IPS-NIHi7 (cell line): ENCODE data around the gene FAM193B.
"Not testable (repeated sequence)": the region's sequence is repeated elsewhere in the genome, so short reads cannot be mapped to it uniquely, and the experiment has no call there.

Source experiments
- DNase-seq: peaks from one replicate; pipeline ENCODE4 v3.0.0; 2012; ENCODE audit warnings: mixed read lengths; ENCODE audit errors: extremely low spot score

FAM193B gene

DNA sequence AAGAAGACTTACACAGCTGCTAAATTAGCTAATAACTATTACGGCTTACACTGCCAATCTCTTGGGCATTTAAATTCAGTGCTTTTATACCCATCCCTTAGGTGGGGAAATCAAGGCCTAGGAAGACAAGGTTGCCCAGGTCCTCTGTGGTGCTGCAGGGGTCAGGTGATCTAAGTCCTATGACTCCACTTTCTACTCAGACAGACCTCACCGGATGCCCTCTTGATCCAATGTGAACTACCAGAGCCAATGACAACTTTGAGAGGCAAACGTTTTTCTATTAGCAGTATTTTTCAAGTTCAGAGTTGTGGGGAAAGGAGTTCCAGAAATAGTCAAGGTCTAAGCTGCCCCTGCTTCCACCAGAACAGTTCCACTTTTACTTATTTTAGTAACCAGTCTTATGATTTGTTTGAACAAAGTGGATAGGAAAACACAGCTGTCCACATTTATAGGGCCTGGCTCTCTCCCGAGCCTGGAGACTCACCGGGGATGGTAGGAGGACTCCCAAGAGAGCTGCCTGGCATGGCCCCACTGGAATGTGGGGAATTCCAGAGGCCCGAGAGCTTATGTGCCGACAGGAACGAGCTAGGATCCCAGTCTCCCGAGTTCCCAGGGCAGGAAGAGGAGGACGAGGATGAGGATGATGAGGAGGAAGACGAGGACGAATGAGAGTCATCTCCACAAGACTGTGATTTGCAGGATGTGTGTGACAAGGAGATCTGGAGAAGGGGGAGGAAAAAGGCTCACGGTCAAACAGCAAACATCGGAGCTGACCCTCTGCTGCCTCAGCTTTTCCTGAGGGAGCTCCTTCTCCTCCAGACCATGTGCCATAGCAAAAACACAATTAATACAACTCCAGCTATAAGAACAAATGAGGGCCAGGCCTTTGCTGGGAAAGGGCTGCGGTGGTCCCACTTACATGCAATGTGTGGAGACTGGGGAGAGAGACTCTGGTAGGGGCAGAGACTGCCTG is 16.7 kb downstream of the FAM193B start:
- no peak for DNase-seq

DNA sequence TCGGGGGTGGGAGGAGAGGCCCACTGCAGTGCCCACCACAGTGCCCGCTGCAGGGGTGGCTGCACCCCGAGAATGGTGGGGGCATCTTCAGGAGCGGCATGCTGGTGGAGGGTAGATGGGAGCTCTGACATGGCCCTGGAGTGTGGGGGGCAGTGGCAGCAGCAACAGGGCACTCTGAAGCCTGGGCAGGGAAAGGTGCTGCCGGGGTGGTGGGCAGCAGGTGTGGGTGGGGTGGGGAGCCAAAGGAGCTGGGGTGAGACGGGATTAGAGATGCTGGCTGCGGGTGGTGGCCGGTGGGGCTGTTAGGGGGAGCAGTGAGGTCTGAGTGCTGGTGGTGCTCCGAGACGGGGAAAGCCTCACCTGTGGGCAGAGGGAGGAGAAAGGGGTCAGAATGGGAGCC is 18.0 kb downstream of the FAM193B start:
- no peak for DNase-seq

DNA sequence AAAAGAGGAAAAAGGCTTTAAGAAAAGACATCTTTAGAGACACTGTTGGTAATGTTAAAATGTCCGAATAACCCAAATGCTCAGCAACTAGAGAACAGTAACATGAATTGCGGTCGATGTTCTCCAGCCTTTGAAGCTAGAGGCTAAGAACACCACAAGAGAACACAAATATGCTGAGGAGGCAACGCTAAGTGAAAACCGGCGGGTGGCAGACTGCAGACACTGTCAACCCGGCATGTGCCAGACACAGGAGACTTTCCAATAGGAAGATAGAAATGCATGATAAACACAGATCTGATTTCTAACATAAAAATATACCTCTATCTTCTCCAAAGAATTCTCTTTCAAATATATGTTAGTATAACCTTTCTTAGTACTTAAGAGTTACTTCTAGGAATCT is 19.2 kb downstream of the FAM193B start:
- DNase-seq = no peak

DNA sequence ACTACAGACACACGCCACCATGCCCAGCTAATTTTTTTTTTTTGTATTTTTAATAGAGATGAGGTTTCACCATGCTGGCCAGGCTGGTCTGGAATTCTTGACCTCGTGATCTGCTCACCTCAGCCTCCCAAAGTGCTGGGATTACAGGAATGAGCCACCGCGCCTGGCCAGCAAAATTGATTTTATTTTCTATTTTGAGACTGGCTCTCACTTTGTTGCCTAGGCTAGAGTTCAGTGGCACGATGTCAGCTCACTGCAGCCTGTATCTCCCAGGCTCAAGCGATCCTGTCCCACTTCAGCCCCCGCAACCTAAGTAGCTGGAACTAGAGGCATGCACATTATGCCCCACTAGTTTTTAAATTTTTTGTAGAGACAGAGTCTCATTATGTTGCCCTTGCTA is 19.9 kb downstream of the FAM193B start:
- DNase-seq = not testable (repeated sequence)

DNA sequence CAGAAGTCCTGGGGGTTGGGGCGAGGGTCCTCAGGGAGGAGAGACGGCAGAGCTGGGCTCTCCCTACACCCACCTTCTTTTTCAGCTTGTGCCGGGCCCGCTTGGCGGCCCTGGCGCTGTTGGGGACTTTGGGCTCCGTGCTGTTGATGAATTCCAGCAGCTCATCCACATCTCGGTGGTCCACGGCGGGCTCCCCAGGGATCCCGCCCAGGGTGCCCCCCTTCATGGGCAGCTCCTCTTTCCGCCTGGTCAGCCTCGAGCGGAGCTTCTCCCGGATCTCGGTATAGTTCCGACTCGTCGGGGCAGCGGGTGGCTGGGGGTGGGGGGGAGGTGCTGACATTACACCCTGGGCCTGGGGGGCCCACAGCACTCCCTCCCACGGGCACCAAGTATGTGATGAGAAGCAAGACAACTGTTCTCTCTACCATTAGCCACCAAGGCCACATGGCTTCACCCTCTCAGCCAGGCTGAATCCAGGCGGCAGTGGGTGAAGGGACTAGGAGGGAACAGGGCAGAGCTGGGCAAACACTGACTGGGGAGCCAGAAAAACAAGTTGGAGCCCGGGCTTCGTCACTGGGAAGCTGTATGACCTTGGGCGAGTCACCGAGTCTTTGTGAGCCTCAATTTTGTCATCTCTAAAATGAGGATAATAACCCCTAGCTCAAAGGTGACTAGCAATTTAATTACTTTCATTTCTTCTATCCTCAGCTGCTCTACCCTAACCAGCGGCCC is 23.0 kb downstream of the FAM193B start:
- no peak for DNase-seq

DNA sequence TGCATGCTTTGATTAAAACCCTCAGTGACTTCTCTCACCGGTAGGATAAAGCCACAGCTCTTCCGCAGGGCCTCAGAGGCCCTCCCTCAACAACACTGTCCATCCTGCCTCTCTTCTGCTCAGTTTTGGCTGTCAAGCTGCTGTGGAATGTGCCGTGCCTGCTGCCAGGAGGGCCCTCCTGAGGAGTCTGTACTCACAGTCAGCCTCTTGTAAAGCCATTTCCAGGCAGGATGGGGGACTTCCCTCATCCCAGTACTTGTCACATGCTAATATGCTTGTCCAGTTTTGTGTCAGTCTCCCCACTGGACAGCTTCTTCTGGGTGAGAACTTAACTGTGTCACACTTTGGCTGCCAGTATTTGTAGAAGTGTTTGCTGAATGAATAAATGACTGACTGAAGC is 23.7 kb downstream of the FAM193B start:
- no peak for DNase-seq

DNA sequence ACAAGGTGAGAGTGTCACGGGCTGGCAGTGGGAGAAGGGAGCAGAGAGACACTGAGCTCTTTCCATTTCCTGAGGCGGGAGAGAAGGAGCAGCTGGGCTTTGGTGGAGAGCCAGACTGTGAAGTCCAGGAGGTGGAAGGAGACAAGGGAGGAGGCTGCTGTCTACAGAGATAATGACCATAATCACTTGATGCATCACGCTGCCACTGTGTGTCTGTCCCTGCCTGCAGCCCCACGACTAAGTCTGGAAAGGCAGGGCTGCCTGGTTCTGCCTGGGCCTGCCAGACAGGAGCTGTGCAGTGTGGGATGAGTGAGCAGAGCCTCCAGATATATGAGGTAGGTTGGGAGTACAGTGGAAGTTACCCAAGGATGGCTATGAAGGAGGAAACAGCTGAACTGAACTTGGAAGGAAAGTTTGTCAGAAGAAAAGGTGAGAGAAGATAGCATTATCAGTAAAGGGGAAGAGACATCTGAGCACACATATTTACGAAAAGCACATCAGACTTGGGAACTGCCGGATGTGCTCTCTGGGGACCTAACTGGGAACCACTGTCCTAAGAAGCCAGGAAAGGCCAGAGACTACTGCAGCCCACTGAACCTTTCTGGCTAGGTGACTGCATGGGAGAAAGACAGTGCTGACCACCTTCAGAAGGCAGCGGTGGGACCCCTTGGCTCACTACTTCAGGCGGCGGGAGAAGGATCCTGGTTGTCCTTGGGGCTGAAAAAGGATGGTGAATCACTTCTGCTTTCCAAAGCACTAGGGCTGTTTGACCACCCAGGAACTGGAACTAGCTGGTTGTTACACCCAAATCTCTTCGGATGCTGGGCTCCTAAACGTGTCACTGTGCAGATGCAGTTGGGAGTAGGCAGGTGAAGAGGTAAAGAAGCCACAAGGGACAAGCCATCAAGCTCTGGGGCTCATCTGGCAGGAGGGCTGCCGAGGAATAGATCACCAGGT is 24.8 kb downstream of the FAM193B start:
- DNase-seq = no peak

DNA sequence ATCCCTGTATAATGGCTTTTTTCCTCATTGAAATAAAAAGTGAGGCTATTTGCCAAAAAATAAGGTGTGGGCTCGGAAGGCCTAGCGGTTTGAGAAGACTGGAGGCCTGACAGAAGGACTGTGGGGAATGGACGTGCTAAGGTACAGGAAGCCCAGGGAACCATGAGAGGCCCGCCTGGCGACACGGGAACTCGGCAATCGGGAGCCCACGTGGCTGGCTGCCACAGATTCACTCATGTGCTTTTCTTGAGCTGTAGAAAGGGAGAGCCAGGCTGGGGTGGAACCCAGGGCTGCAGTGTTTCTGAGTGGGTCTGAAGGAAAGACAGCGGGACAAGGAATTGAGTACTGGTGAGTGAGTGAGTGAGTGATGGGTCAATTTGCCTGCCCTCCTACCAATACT is 25.7 kb downstream of the FAM193B start:
- no peak for DNase-seq

DNA sequence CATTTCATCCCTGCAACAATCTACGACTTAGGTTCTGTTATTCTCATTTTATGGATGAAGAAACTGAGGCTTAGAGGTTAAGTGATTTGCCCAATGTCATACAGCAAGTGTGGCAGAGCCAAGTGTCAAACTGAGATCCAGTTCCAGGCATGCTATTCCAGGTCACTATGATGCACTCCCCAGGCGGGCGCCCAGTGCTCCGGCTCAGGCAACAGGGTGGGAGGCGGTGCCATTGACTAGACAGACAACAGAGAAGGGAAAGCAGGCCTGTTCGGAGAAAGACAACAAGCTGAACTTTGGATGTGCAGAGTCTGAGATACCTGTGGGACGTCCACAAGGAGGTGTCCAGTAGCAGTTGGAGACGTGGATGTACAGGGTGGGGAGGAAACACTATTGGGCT is 26.8 kb downstream of the FAM193B start:
- DNase-seq = no peak

DNA sequence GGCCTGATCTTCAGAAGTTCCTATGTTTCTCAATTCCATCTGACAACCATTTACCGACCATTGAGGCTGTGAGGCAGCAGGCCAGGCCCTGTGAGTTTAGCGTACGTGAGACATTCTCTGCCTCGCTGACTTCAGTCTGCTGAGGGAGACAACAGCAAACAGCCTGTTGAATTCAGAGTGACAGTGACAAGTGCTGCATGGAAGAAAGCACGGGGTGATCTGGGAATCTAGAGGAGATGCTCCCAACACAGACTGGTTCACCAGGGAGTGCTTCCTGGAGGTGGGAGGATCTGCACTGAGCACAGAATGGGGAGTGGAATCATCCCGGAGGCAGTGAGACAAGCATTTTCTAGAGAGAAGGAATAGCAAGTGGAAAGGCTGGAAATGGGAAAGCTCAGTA is 27.6 kb downstream of the FAM193B start:
- DNase-seq = no peak

DNA sequence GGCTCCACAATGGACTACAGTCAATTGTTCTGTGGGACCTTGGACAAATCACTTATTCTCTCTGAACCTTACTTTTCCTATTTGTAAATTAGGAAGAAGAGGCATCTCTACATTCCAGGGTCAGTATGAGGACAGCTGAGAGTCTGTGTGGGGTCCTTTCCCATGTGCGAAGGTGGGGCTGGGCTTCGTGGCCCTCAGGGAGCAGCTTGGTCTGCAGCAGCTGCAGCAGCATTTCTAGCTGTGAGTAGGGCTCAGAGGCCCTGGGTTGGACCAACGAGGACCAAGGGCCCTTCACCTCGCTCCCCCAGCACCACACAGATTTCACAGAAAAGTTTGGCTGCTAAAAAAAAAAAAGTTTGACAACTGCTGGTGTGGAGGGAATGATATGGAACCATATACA is 28.2 kb downstream of the FAM193B start:
- DNase-seq = no peak

DNA sequence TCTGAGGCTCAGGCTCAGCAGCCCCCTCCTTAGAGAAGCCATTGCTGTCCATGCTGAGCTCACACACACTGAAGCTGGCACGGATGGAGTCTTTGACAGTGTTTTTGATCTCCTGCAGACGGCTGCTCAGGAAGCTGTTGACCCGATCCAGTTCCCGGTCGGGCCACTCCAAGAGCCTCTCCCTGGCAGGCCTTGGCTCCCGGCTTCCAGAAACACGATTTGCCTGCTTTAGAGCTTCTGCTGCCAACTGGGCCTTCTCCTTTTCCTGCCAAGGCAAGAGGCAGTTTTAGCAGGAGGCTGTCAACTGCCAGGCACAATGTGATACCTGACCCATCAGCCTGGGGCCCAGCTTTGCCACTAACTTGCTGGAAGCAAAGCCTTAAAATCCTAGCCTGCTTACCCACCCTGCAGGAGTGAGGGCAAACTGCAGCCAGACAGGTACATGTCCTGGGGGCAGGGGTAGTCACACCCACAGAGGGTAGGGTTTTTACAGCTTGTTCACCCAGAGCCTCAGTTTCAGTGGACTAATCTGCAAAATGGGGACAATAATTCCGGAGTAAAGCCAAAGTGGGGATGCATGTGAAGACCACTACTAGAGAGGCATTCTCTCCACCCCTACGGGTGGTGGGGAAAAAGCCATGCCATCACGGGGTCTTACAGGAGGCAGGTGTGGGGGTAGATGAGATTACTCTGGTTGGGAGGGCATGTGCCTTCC is 29.3 kb downstream of the FAM193B start:
- DNase-seq = no peak

DNA sequence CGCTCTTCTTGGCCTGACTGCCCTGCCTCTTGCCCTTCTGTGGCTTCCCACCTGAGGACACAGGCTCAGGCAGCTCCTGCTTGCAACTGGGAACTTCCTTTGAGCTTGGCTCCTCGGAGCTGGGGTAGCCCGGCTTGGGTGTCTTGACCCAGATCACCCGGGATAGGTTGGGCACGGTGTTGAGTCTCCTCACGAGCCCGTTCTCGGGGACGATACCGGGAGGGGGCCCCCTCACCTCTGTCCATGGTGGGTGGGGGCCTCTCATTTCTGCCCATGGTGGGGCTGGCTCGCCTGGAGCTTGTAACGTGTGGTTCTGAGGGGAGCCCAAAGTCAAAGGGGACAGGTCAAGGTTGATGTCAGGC is 29.8 kb downstream of the FAM193B start:
- DNase-seq = no peak

DNA sequence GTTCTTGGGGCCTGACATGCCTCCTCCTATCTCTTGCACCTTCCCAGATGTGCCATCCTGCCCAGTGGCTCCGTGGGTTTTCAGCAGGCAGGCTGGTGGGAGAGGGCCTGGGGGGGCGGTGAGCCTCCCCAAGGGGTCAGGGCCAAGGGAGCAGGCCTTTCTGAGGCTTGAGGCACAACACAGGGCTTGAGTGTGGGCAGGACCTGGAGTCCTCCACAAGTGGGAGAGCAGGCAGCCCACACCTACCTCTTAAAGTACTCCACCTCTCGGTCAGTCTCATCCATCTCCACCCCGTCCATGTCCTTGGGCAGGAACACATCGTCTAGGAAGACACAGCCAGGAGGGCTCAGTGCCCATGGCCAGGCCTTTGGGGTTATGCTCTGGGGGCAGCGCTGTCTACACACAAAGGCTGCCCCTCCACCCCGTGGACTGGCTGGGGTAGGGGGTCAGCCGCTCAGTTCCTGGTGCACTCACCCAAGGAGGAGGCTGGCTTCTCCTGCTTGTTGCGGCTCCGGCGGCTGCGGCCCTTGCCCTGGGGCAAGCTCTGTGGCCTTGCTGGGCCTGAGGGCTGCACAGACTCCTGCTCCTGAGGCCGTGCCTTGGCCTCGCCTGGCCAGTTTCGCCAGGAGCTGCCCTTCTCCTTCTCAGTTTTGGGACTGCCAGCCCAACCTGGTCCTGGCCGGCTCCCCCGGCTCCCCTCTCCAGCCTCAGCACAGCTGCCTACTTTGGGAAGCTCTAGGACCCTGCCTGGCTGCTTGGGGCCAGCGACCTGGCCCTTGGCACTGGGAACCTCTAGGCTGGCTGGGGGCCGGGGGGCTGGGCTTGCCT is 30.4 kb downstream of the FAM193B start:
- no peak for DNase-seq

DNA sequence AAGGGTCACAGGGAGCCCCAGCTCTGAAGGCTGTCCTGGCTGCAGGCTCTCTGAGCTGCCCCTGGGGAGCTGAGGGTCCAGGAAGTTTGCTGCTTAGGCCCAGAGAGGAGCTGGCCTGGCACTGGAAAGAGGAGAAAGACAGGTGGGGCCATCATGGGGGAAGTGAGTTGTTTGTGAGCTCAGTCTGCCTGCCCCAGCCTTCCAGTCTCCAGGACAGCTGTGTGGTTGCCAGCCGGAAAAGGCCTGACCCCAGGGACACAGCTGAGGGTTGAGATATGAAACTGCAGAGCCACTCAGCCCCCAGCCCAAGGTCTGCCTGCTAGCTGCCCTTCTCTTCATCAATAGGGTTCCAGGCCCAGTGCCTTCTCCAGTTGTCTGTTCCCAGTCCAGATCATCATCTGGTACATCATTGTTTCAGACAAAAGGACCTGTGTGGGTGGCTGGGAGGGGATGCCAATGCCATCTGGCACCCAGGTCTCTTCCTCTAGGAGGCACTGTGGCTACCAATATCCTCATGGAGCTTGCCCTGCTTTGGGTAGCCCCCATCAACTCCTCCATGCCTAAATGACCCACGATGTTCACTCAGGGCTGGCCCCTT is 33.3 kb downstream of the FAM193B start:
- no peak for DNase-seq

DNA sequence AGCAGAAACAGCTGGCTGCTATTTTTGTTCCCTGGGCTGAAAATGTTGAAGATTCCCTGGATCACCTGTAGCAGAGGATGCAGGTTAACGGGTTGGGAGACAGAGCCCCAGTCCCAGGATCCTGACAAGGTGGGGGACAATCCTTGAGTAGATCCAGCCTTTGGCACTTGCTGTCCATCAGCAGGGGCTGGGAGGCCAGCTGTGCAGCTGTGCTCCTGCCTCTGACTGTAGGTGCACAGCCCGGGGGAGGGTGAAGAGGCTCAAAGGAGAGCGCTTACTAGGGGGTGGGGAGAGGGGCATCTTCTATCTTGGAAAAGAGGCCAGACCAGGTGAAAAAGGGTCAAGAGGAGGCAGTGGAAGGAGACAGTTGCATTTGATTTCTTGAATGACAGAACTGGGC is 34.1 kb downstream of the FAM193B start:
- DNase-seq = no peak

DNA sequence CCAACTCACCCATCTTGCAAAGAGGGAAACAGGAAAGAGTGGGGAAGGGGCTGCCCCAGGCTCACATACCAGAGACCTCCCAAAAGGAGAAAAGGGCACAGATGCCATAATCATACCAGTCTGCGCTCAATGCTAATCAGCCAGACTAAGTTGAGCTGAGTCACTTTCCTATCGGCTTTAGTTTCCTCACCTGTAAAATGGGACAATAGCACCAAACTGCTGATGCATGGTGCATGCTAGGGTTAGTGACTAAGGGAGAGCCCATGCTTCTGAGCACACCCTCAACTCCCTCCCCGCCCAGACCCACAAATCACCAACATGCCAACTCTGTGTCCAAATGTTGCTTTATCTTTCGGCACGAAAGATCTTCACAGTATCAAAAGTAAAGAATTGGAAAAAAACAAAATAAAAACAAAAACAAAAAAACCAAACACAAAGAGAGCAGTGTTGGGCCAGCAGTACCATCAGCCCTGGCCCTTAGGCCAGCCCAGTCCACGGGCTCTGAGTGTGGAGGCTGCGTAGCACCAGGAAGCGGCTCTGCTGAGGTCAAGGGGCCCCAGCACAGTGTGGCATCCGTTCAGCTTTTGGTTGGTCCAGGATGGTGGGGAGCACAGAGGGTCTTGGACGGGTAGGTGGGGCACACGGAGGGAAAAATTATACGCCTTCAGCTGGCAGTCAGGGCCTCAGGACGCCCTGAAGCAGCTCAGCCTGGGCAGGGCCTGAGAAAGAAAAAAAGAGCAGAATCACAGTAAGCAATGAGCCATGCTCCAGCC is 34.7 kb downstream of the FAM193B start:
- no peak for DNase-seq

DNA sequence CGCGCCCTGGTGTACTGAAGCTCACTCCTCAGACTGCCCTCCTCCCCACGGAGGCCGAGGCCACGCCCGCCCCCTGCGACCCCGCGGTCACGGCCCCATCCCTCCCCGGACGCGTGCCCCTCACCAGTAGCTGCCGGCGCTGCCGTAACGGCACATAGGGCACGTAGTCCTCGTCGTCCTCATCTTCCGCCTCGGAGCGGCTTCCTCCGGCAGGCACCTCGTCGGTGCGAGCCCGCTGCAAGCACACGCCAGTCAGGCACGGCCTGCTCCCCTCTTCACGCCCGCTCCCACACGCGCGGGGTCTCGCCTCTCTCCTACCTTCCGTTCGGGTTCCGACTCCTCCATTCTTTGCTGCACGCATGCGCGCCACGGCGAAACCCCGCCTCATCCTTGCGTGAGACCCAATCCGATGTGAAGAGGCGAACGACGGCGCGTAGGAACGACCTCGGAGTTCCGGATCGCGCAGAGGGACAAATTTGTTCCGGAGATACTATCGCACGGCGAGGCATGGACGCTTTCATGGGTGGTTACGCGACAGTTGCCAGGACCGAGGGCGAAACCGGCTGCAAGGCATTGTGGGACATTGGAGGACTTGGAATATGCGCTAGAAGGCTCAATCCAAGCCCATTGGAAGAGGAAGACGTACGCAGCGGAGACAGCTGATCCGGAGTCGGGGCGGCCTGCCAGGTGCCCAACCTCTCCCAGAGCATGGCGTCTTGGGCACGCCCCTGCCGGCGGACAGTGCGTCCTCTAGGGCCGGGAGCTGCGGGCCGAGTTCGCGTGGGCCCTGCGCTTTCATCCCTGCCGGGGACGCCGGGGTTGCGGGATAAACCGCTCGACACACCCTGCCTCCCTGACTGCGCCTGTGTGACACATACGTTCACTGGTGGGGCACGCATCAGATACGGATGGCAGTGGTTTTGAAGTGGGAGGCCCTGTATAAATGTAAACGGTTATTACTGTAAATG is 37.5 kb downstream of the FAM193B start, which contains the start of gene DDX41:
DDX41 (minus strand) TSS at position 361 of the 968 bp plus-strand sequence; CDS start at position 345, 16 bp downstream.
- peak; percentile 98 for DNase-seq
